Mucosa of rectum (tissue), 2 donors: ENCODE measurements around the gene KLHL22.

Experiments used
- H3K27ac ChIP-seq, 2 donors: one replicate each; pipeline ENCODE4 v1.7.0; 2013; ENCODE audit warnings: inconsistent platforms in 2 of 2, low read depth in 2 of 2, low read length in 2 of 2
- H3K27me3 ChIP-seq, 2 donors: one replicate each; pipeline ENCODE4 v1.7.0; 2013; ENCODE audit warnings: low read length in 2 of 2; ENCODE audit not compliant: control insufficient read depth in 2 of 2, insufficient read depth in 2 of 2
- H3K36me3 ChIP-seq, 2 donors: one replicate each; pipeline ENCODE4 v1.7.0; 2013; ENCODE audit warnings: low read length in 2 of 2; ENCODE audit not compliant: control insufficient read depth in 2 of 2, insufficient read depth in 2 of 2
- H3K4me1 ChIP-seq, 2 donors: one replicate each; pipeline ENCODE4 v1.7.0; 2013; ENCODE audit warnings: low read length in 2 of 2, mild to moderate bottlenecking in 1 of 2; ENCODE audit not compliant: control insufficient read depth in 2 of 2, insufficient read depth in 2 of 2
- H3K4me3 ChIP-seq, 2 donors: one replicate each; pipeline ENCODE4 v1.7.0; 2013; ENCODE audit warnings: low read length in 2 of 2
- H3K9ac ChIP-seq, 2 donors: one replicate each; pipeline ENCODE4 v1.7.0; 2013; ENCODE audit warnings: low read length in 2 of 2, low read depth in 1 of 2, mild to moderate bottlenecking in 1 of 2
- H3K9me3 ChIP-seq, 2 donors: one replicate each; pipeline ENCODE4 v1.7.0; 2013; ENCODE audit warnings: low read length in 2 of 2; ENCODE audit not compliant: control insufficient read depth in 2 of 2
- donor health status: healthy.
- donor health status: Normal muscosa, but diverticular disease.

Gene KLHL22

GRCh38 chr22:20449819-20450550, 45.6 kb downstream of the KLHL22 start:
- H3K36me3 ChIP-seq = peaks cover 4 to 15% of the 10 kb centered on the region in 2 donors

GRCh38 chr22:20448630-20449029, 47.0 kb downstream of the KLHL22 start:
- Histone ChIP-seq H3K9ac (no peak overlapping the region), H3K4me3 (no peak overlapping the region), H3K4me1 (no peaks in the 10 kb centered on the region), H3K27me3 (no peaks in the 10 kb centered on the region), H3K36me3 (peaks cover 4 to 15% of the 10 kb centered on the region in 2 donors), H3K27ac (no peak overlapping the region), H3K9me3 (no peaks in the 10 kb centered on the region)

More at GRCh38 chr22:20449819-20450550, 45.6 kb downstream of the KLHL22 start:
- Histone ChIP-seq H3K9me3 (no peaks in the 10 kb centered on the region), H3K4me3 (no peak overlapping the region), H3K9ac (no peak overlapping the region), H3K27me3 (no peaks in the 10 kb centered on the region), H3K4me1 (no peaks in the 10 kb centered on the region), H3K27ac (no peak overlapping the region)

GRCh38 chr22:20446383-20446970, 49.1 kb downstream of the KLHL22 start:
- Histone ChIP-seq H3K9me3 (no peaks in the 10 kb centered on the region), H3K9ac (no peak overlapping the region), H3K36me3 (peaks cover 4 to 15% of the 10 kb centered on the region in 2 donors), H3K27me3 (no peaks in the 10 kb centered on the region), H3K4me3 (no peak overlapping the region), H3K4me1 (no peaks in the 10 kb centered on the region), H3K27ac (no peak overlapping the region)

GRCh38 chr22:20444325-20444724, 51.3 kb downstream of the KLHL22 start:
- H3K9ac ChIP-seq = no peak overlapping the region
- H3K4me3 ChIP-seq = no peak overlapping the region
- peaks cover 4 to 12% of the 10 kb centered on the region in 2 donors for H3K36me3 ChIP-seq
- H3K27me3 ChIP-seq = no peaks in the 10 kb centered on the region
- H3K9me3 ChIP-seq = no peaks in the 10 kb centered on the region
- H3K4me1 ChIP-seq = no peaks in the 10 kb centered on the region
- H3K27ac ChIP-seq = no peak overlapping the region

- no peak overlapping the region for H3K4me3 ChIP-seq
- no peak overlapping the region for H3K9ac ChIP-seq
- H3K9me3 ChIP-seq = no peaks in the 10 kb centered on the region
- no peak overlapping the region for H3K27ac ChIP-seq
- H3K27me3 ChIP-seq = peaks cover 6 to 7% of the 10 kb centered on the region in 2 donors
- peaks cover 4 to 12% of the 10 kb centered on the region in 2 donors for H3K36me3 ChIP-seq
- H3K4me1 ChIP-seq = no peaks in the 10 kb centered on the region
These were observed 52.9 kb downstream of the KLHL22 start for GRCh38 chr22:20442485-20443284.

GRCh38 chr22:20441631-20442484, 53.7 kb downstream of the KLHL22 start:
- Histone ChIP-seq H3K4me3 (no peak overlapping the region), H3K9me3 (no peaks in the 10 kb centered on the region), H3K27ac (no peak overlapping the region), H3K4me1 (peaks cover 0 to 4% of the 10 kb centered on the region in 2 donors), H3K27me3 (peaks cover 12% of the 10 kb centered on the region in 2 donors), H3K36me3 (peaks cover 4 to 12% of the 10 kb centered on the region in 2 donors), H3K9ac (no peak overlapping the region)

- H3K4me3 ChIP-seq = no peak overlapping the region
- no peak overlapping the region for H3K27ac ChIP-seq
- peaks cover 0 to 6% of the 10 kb centered on the region in 2 donors for H3K36me3 ChIP-seq
- H3K9ac ChIP-seq = no peak overlapping the region
- H3K9me3 ChIP-seq = no peaks in the 10 kb centered on the region
- peaks cover 1 to 8% of the 10 kb centered on the region in 2 donors for H3K4me1 ChIP-seq
- peaks cover 16 to 17% of the 10 kb centered on the region in 2 donors for H3K27me3 ChIP-seq
These were observed 54.7 kb downstream of the KLHL22 start for GRCh38 chr22:20440637-20441591.

- Histone ChIP-seq H3K4me3 (no peak overlapping the region), H3K27ac (no peak overlapping the region), H3K9me3 (no peaks in the 10 kb centered on the region), H3K4me1 (peaks cover 3 to 11% of the 10 kb centered on the region in 2 donors), H3K9ac (no peak overlapping the region), H3K27me3 (peaks cover 25 to 26% of the 10 kb centered on the region in 2 donors), H3K36me3 (no peaks in the 10 kb centered on the region)
These were observed 55.5 kb downstream of the KLHL22 start for GRCh38 chr22:20439928-20440575.
